HUES64 (cell line): ENCODE results near the gene ERMAP.

Experiments
- H3K27ac ChIP-seq: 2 replicates; pipeline ENCODE4 v1.7.0; 2013; ENCODE audit warnings: low read depth, low read length, inconsistent platforms
- H3K27me3 ChIP-seq: 2 replicates; pipeline ENCODE4 v1.6.1; 2013; ENCODE audit warnings: mild to moderate bottlenecking, low read length; ENCODE audit not compliant: insufficient read depth
- H3K36me3 ChIP-seq: 2 replicates; pipeline ENCODE4 v1.6.1; 2013; ENCODE audit warnings: mild to moderate bottlenecking, low read length; ENCODE audit not compliant: insufficient read depth
- H3K4me1 ChIP-seq: 2 replicates; pipeline ENCODE4 v1.6.1; 2013; ENCODE audit warnings: mild to moderate bottlenecking, low read length, moderate library complexity; ENCODE audit not compliant: insufficient read depth
- H3K4me3 ChIP-seq: 2 replicates; pipeline ENCODE4 v1.5.1; 2013; ENCODE audit warnings: mild to moderate bottlenecking, low read length, moderate library complexity
- H3K9ac ChIP-seq: 2 replicates; pipeline ENCODE4 v1.6.1; 2013; ENCODE audit warnings: mild to moderate bottlenecking, low read depth, low read length
- H3K9me3 ChIP-seq: 2 replicates; pipeline ENCODE4 v1.6.1; 2013; ENCODE audit warnings: low read depth, low read length; ENCODE audit not compliant: insufficient read depth
- WGBS: fragments of 150-250, 120-280 bp; methylation state at CpG from one replicate; pipeline ENCODE4 v1.1.7; 2013; ENCODE audit warnings: missing lambda C conversion rate; 5-methylcytosine and 5-hydroxymethylcytosine counted together

Gene ERMAP

GRCh38 chr1:42784547-42784945 is 32.4 kb upstream of the ERMAP start:
- 91% methylated on average over 18 of the region's 18 CpGs for WGBS

DNA sequence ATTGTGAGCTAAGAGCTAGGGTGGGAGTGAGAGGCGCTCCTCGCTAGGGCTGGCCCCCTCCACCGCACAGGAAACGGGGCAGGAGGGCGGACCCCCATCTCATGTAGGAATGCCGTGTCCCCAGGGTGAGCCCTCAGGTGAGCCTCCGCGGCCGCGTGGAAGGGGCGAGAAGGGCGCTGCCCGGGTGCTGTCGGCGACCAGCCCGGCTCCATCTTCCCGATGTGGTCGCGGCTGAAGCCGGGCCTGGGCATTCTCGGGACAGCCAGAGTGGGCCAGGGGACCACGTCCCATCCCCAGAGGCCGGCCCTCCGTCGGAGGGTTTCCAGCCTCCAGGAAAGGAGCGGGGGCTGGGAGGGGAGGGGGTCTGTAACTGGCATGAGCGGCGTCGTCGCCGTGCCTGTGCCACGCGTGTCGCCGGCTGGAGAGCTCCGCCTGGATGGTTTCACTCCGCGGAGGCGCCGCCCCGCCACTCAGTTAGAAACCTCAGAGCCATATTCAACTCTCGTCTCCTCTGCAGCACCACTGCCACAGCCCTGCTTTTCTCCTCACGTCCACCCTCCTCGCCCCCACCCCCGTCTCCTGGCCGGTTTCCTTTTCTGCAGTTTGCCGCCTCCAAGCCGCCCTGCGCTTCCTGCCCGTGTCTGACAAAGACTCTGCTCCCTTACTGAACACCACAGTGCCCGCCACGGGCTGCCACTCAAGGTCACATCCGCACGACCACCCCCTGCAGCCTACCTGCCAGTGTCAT is 31.8 kb upstream of the ERMAP start, which contains the start of gene TMEM269:
TSS of gene TMEM269 (plus strand) at position 46 of the 748 bp plus-strand sequence. CDS start 4,903 bp downstream, outside the sequence.
- peaks cover 26% of the 10 kb centered on the region for H3K36me3 ChIP-seq
- no peaks in the 10 kb centered on the region for H3K27me3 ChIP-seq
- H3K4me3 ChIP-seq = no peak within 1 kb of the TSS

More at GRCh38 chr1:42784547-42784945, 32.4 kb upstream of the ERMAP start:
- Histone ChIP-seq H3K4me1 (peaks cover 4% of the 10 kb centered on the region; the same call in 1 of the 2 replicates), H3K36me3 (peaks cover 32% of the 10 kb centered on the region), H3K9me3 (no peaks in the 10 kb centered on the region), H3K9ac (no peak overlapping the region), H3K4me3 (no peak overlapping the region), H3K27me3 (no peaks in the 10 kb centered on the region), H3K27ac (no peak overlapping the region)

DNA sequence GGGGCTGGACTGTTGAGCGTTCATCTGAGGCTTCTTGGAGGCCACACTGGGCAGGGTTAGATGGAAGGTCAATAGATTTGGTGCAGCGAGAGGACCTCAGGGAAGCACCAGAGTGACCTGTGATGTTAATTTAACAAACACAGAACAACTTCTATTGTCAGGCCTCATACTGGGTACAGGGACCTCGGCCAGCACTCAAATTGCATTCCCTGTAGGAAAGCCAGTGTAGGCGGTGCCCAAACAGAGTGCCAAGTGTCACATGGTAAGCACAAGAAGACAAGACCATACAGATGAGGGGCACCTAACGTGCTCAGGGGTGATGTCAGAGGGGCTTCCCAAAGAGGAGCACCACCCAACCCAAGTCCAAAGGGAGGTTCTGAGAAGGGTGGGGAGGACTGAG is 30.8 kb upstream of the ERMAP start:
- WGBS = 90% methylated on average over 5 of the region's 5 CpGs
- Histone ChIP-seq H3K4me1 (peaks cover 4% of the 10 kb centered on the region; the same call in 1 of the 2 replicates), H3K9ac (no peak overlapping the region), H3K4me3 (no peak overlapping the region), H3K27ac (no peak overlapping the region), H3K27me3 (no peaks in the 10 kb centered on the region), H3K9me3 (no peaks in the 10 kb centered on the region), H3K36me3 (peaks cover 17% of the 10 kb centered on the region)

More for the DNA sequence above, 31.8 kb upstream of the ERMAP start, which contains the start of gene TMEM269:
- no peaks in the 10 kb centered on the region for H3K9me3 ChIP-seq
- WGBS = 87% methylated on average over 54 of the region's 54 CpGs
- no peak within 1 kb of the TSS for H3K9ac ChIP-seq
- no peak within 1 kb of the TSS for H3K27ac ChIP-seq
- peaks cover 4% of the 10 kb centered on the region; the same call in 1 of the 2 replicates for H3K4me1 ChIP-seq

- Histone ChIP-seq H3K27me3 (no peaks in the 10 kb centered on the region), H3K4me3 (no peak overlapping the region), H3K9me3 (no peaks in the 10 kb centered on the region), H3K27ac (no peak overlapping the region), H3K4me1 (peaks cover 4% of the 10 kb centered on the region; the same call in 1 of the 2 replicates), H3K9ac (no peak overlapping the region), H3K36me3 (peaks cover 3% of the 10 kb centered on the region)
- WGBS = 94% methylated on average over 1 of the region's 1 CpG
Observed at GRCh38 chr1:42788021-42788420, 28.9 kb upstream of the ERMAP start.

GRCh38 chr1:42793824-42794223 is 23.1 kb upstream of the ERMAP start:
- H3K27me3 ChIP-seq = no peaks in the 10 kb centered on the region
- H3K9me3 ChIP-seq = no peaks in the 10 kb centered on the region
- 94% methylated on average over 2 of the region's 2 CpGs for WGBS
- H3K4me1 ChIP-seq = no peaks in the 10 kb centered on the region
- no peak overlapping the region for H3K4me3 ChIP-seq
- no peaks in the 10 kb centered on the region for H3K36me3 ChIP-seq
- no peak overlapping the region for H3K9ac ChIP-seq
- no peak overlapping the region for H3K27ac ChIP-seq

DNA sequence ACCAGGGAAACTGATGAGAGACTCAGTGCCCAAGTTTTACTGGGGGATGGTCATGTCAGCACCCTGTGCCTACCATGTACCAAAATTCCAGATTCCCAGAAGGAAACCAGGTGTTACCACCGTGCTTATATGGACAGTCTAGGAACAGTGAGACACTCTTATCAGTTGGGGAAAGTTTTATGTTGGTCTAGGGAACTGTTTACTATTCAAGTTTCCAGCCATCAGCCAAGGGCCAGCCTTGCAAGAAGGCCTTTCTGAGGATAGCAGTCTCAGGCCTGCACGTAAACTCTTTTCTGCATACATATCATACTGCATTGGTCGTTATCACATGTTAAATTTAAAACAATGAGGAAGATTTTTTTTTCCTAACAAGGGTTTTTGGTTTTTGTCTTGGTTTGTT is 19.5 kb upstream of the ERMAP start:
- no peaks in the 10 kb centered on the region for H3K27me3 ChIP-seq
- 91% methylated on average over 2 of the region's 3 CpGs for WGBS
- no peaks in the 10 kb centered on the region for H3K4me1 ChIP-seq
- H3K27ac ChIP-seq = no peak overlapping the region
- no peaks in the 10 kb centered on the region for H3K36me3 ChIP-seq
- no peak overlapping the region for H3K9ac ChIP-seq
- H3K4me3 ChIP-seq = no peak overlapping the region
- H3K9me3 ChIP-seq = no peaks in the 10 kb centered on the region

GRCh38 chr1:42797979-42798378 is 18.9 kb upstream of the ERMAP start:
- H3K9me3 ChIP-seq = no peaks in the 10 kb centered on the region
- WGBS = 86% methylated on average over 5 of the region's 5 CpGs
- H3K9ac ChIP-seq = no peak overlapping the region
- H3K4me3 ChIP-seq = no peak overlapping the region
- H3K36me3 ChIP-seq = no peaks in the 10 kb centered on the region
- H3K4me1 ChIP-seq = no peaks in the 10 kb centered on the region
- no peak overlapping the region for H3K27ac ChIP-seq
- H3K27me3 ChIP-seq = no peaks in the 10 kb centered on the region

- Histone ChIP-seq H3K9me3 (peaks cover 5% of the 10 kb centered on the region; the same call in 1 of the 2 replicates), H3K4me3 (no peak overlapping the region), H3K27ac (no peak overlapping the region), H3K36me3 (peaks cover 9% of the 10 kb centered on the region), H3K9ac (no peak overlapping the region), H3K4me1 (no peaks in the 10 kb centered on the region), H3K27me3 (no peaks in the 10 kb centered on the region)
- 92% methylated on average over 8 of the region's 8 CpGs for WGBS
Observed at GRCh38 chr1:42801832-42802473, 15.0 kb upstream of the ERMAP start.

- H3K36me3 ChIP-seq = peaks cover 17% of the 10 kb centered on the region
- no peak overlapping the region for H3K9ac ChIP-seq
- H3K27ac ChIP-seq = no peak overlapping the region
- H3K4me3 ChIP-seq = no peak overlapping the region
- H3K4me1 ChIP-seq = no peaks in the 10 kb centered on the region
- peaks cover 5% of the 10 kb centered on the region; the same call in 1 of the 2 replicates for H3K9me3 ChIP-seq
- no peaks in the 10 kb centered on the region for H3K27me3 ChIP-seq
Observed at GRCh38 chr1:42806171-42806570, 10.8 kb upstream of the ERMAP start.

- Histone ChIP-seq H3K4me1 (no peaks in the 10 kb centered on the region), H3K4me3 (no peak overlapping the region), H3K27me3 (no peaks in the 10 kb centered on the region), H3K9ac (no peak overlapping the region), H3K27ac (no peak overlapping the region), H3K9me3 (peaks cover 5% of the 10 kb centered on the region; the same call in 1 of the 2 replicates), H3K36me3 (peaks cover 17% of the 10 kb centered on the region)
- WGBS = 93% methylated on average over 5 of the region's 5 CpGs
Observed at GRCh38 chr1:42806593-42806992, 10.3 kb upstream of the ERMAP start.

- Histone ChIP-seq H3K4me3 (no peak overlapping the region), H3K36me3 (peaks cover 17% of the 10 kb centered on the region), H3K27me3 (no peaks in the 10 kb centered on the region), H3K9ac (no peak overlapping the region), H3K27ac (no peak overlapping the region), H3K4me1 (no peaks in the 10 kb centered on the region), H3K9me3 (peaks cover 5% of the 10 kb centered on the region; the same call in 1 of the 2 replicates)
Observed at GRCh38 chr1:42807056-42807668, 9.8 kb upstream of the ERMAP start.
